Measurements from ENCODE around the gene ANK2.

DNA sequence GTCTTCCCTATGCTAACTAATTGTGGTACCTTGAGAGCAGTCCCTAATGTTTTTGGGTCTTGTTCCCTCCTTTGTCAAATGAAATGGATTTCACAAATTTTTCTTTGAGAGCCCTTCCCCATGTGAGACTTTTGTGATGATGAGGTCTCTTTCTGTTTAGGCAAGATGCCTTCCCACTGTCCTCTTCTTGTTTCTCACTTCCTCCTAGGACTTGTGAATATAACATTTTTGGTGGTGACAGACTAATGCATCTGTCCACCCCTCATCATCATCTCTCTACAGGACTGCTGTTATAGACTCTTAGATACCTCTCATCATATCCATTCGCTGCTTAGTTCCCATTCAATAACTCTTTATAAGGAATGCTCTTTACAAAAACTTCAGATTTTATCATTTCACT is 8.7 kb upstream of the ANK2 start:
- TF ChIP-seq POLR2A (IDR thresholded peaks at IDR 0.05) (no peak), POLR2AphosphoS5 (IDR thresholded peaks at IDR 0.05) (no peak), EP300 (IDR thresholded peaks at IDR 0.05) (no peak)
- TF ChIP-seq, protein P1, sequence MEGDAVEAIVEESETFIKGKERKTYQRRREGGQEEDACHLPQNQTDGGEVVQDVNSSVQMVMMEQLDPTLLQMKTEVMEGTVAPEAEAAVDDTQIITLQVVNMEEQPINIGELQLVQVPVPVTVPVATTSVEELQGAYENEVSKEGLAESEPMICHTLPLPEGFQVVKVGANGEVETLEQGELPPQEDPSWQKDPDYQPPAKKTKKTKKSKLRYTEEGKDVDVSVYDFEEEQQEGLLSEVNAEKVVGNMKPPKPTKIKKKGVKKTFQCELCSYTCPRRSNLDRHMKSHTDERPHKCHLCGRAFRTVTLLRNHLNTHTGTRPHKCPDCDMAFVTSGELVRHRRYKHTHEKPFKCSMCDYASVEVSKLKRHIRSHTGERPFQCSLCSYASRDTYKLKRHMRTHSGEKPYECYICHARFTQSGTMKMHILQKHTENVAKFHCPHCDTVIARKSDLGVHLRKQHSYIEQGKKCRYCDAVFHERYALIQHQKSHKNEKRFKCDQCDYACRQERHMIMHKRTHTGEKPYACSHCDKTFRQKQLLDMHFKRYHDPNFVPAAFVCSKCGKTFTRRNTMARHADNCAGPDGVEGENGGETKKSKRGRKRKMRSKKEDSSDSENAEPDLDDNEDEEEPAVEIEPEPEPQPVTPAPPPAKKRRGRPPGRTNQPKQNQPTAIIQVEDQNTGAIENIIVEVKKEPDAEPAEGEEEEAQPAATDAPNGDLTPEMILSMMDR (IDR thresholded peaks at IDR 0.05), result no peak

Measured in upper lobe of left lung (tissue), 4 donors.